ENCODE measurements around the gene UQCC2. TPM values are rescaled to one million over a fixed set of nuclear protein-coding genes. Genes with fewer than 3 reads are reported as not detected.

UQCC2 gene
- total RNA-seq, 5 donors from 2014 or later (not counting 1 experiment from before 2014, with no cell fraction given), result 17.2 to 36.2 (median 32.7) TPM

- Histone ChIP-seq H3K4me3 (ENCODE audit: control insufficient read depth in 1 of 2, extremely low read depth in 1 of 2, low read length in 1 of 2) (no peak overlapping the region), H3K27me3 (replicated peaks in 1 of 2; ENCODE audit: control insufficient read depth in 2 of 2, extremely low read depth in 1 of 2, insufficient read depth in 2 of 2, low read length in 1 of 2) (peaks cover 0 to 23% of the 10 kb centered on the region in 2 experiments), H3K27ac (ENCODE audit: low read length) (no peak overlapping the region), H3K9me3 (no peaks in the 10 kb centered on the region), H3K36me3 (ENCODE audit: control insufficient read depth in 2 of 2, extremely low read depth in 1 of 2, insufficient read depth in 1 of 2, low read length in 1 of 2) (no peaks in the 10 kb centered on the region), H3K4me1 (ENCODE audit: control insufficient read depth in 1 of 2, extremely low read depth in 1 of 2, insufficient read depth in 2 of 2, low read length in 2 of 2) (no peaks in the 10 kb centered on the region)
- ATAC-seq (replicated peaks in 1 of 4), result no peak
- ChIA-PET CTCF (no interaction called here), POLR2A (no interaction called here)
- no peak overlapping the region for H3K4me3 Mint-ChIP-seq
- no peak overlapping the region for H3K27ac Mint-ChIP-seq
- 100% methylated on average over 3 of the region's 8 CpGs for WGBS (ENCODE audit: insufficient coverage)
- H3K36me3 Mint-ChIP-seq, result no peaks in the 10 kb centered on the region
- peaks cover 0 to 4% (median 0%) of the 10 kb centered on the region in 3 donors for H3K4me1 Mint-ChIP-seq
- no peak for DNase-seq
- H3K27me3 Mint-ChIP-seq, result no peaks in the 10 kb centered on the region
- H3K9me3 Mint-ChIP-seq, result no peaks in the 10 kb centered on the region
These were observed 22.2 kb upstream of the UQCC2 start for GRCh38 chr6:33733709-33734007.

GRCh38 chr6:33732817-33733708 lies 21.6 kb upstream of the UQCC2 start:
- no peak overlapping the region for H3K4me3 ChIP-seq (ENCODE audit: control insufficient read depth in 1 of 2, extremely low read depth in 1 of 2, low read length in 1 of 2)
- H3K27me3 Mint-ChIP-seq, result no peaks in the 10 kb centered on the region
- H3K27me3 ChIP-seq (replicated peaks in 1 of 2; ENCODE audit: control insufficient read depth in 2 of 2, extremely low read depth in 1 of 2, insufficient read depth in 2 of 2, low read length in 1 of 2), result peaks cover 0 to 23% of the 10 kb centered on the region in 2 experiments
- no peaks in the 10 kb centered on the region for H3K9me3 ChIP-seq
- 88% methylated on average over 5 of the region's 13 CpGs for WGBS (ENCODE audit: insufficient coverage)
- POLR2A ChIA-PET, result no interaction called here
- CTCF ChIA-PET, result no interaction called here
- no peaks in the 10 kb centered on the region for H3K4me1 ChIP-seq (ENCODE audit: control insufficient read depth in 1 of 2, extremely low read depth in 1 of 2, insufficient read depth in 2 of 2, low read length in 2 of 2)
- peaks cover 0 to 6% (median 0%) of the 10 kb centered on the region in 3 donors for H3K4me1 Mint-ChIP-seq
- no peak for ATAC-seq (replicated peaks in 1 of 4)
- H3K9me3 Mint-ChIP-seq, result no peaks in the 10 kb centered on the region
- H3K27ac Mint-ChIP-seq, result no peak overlapping the region
- no peak overlapping the region for H3K4me3 Mint-ChIP-seq
- H3K36me3 ChIP-seq (ENCODE audit: control insufficient read depth in 2 of 2, extremely low read depth in 1 of 2, insufficient read depth in 1 of 2, low read length in 1 of 2), result no peaks in the 10 kb centered on the region
- no peak overlapping the region for H3K27ac ChIP-seq (ENCODE audit: low read length)
- no peaks in the 10 kb centered on the region for H3K36me3 Mint-ChIP-seq
- DNase-seq, result no peak

- ChIA-PET CTCF (no interaction called here), POLR2A (no interaction called here)
- Histone ChIP-seq H3K36me3 (ENCODE audit: control insufficient read depth in 2 of 2, extremely low read depth in 1 of 2, insufficient read depth in 1 of 2, low read length in 1 of 2) (no peaks in the 10 kb centered on the region), H3K27me3 (replicated peaks in 1 of 2; ENCODE audit: control insufficient read depth in 2 of 2, extremely low read depth in 1 of 2, insufficient read depth in 2 of 2, low read length in 1 of 2) (peaks cover 0 to 23% of the 10 kb centered on the region in 2 experiments), H3K4me1 (ENCODE audit: control insufficient read depth in 1 of 2, extremely low read depth in 1 of 2, insufficient read depth in 2 of 2, low read length in 2 of 2) (no peaks in the 10 kb centered on the region), H3K27ac (ENCODE audit: low read length) (no peak overlapping the region), H3K4me3 (ENCODE audit: control insufficient read depth in 1 of 2, extremely low read depth in 1 of 2, low read length in 1 of 2) (no peak overlapping the region), H3K9me3 (no peaks in the 10 kb centered on the region)
- Mint-ChIP-seq H3K27ac (no peak overlapping the region), H3K4me1 (peaks cover 0 to 6% (median 0%) of the 10 kb centered on the region in 3 donors), H3K27me3 (no peaks in the 10 kb centered on the region), H3K36me3 (no peaks in the 10 kb centered on the region), H3K4me3 (no peak overlapping the region), H3K9me3 (no peaks in the 10 kb centered on the region)
- ATAC-seq (replicated peaks in 1 of 4) (no peak), DNase-seq (no peak)
- whole genome bisulfite sequencing (ENCODE audit: insufficient coverage), result 77% methylated on average over 6 of the region's 6 CpGs
These were observed 20.9 kb upstream of the UQCC2 start for GRCh38 chr6:33732385-33732784.

GRCh38 chr6:33731751-33732282 lies 20.3 kb upstream of the UQCC2 start:
- no peak overlapping the region for H3K27ac Mint-ChIP-seq
- CTCF ChIA-PET, result no interaction called here

DNA sequence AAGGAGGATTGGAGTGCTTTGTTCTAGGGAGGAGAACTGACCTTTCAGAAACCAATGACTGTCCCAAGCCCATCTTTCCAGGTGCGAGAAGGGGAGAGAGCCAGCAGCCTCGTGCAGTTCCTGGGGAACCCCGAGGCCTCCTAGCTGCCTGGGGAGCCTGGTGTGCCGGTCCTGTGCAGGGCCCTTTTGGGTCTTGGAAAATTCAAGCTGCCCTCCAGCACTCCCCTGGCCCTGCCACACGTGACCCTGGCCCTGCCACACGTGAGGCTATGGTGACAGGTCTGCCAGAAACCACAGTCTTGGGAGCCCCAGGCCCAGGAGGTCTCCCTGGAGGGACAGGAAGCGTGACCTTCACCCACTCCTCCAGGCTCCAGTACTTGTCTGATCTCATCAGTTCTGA lies 19.5 kb upstream of the UQCC2 start:
- CTCF ChIA-PET, result no interaction called here
- Mint-ChIP-seq H3K4me1 (peaks cover 0 to 6% (median 0%) of the 10 kb centered on the region in 3 donors), H3K9me3 (no peaks in the 10 kb centered on the region), H3K36me3 (no peaks in the 10 kb centered on the region), H3K27me3 (peaks cover 0 to 2% of the 10 kb centered on the region in 2 donors), H3K27ac (no peak overlapping the region), H3K4me3 (no peak overlapping the region)
- Histone ChIP-seq H3K27ac (ENCODE audit: low read length) (no peak overlapping the region), H3K36me3 (ENCODE audit: control insufficient read depth in 2 of 2, extremely low read depth in 1 of 2, insufficient read depth in 1 of 2, low read length in 1 of 2) (no peaks in the 10 kb centered on the region), H3K4me3 (ENCODE audit: control insufficient read depth in 1 of 2, extremely low read depth in 1 of 2, low read length in 1 of 2) (no peak overlapping the region), H3K27me3 (replicated peaks in 1 of 2; ENCODE audit: control insufficient read depth in 2 of 2, extremely low read depth in 1 of 2, insufficient read depth in 2 of 2, low read length in 1 of 2) (peaks cover 0 to 35% of the 10 kb centered on the region in 2 experiments), H3K9me3 (no peaks in the 10 kb centered on the region), H3K4me1 (ENCODE audit: control insufficient read depth in 1 of 2, extremely low read depth in 1 of 2, insufficient read depth in 2 of 2, low read length in 2 of 2) (no peaks in the 10 kb centered on the region)
- no peak for ATAC-seq (replicated peaks in 1 of 4)
- POLR2A ChIA-PET, result no interaction called here
- DNase-seq, result no peak
- 61% methylated on average over 6 of the region's 7 CpGs for WGBS (ENCODE audit: insufficient coverage)

More at GRCh38 chr6:33731751-33732282, 20.3 kb upstream of the UQCC2 start:
- Mint-ChIP-seq H3K4me3 (no peak overlapping the region), H3K36me3 (no peaks in the 10 kb centered on the region), H3K9me3 (no peaks in the 10 kb centered on the region), H3K27me3 (no peaks in the 10 kb centered on the region), H3K4me1 (peaks cover 0 to 6% (median 0%) of the 10 kb centered on the region in 3 donors)
- DNase-seq, result no peak
- H3K4me1 ChIP-seq (ENCODE audit: control insufficient read depth in 1 of 2, extremely low read depth in 1 of 2, insufficient read depth in 2 of 2, low read length in 2 of 2), result no peaks in the 10 kb centered on the region
- H3K36me3 ChIP-seq (ENCODE audit: control insufficient read depth in 2 of 2, extremely low read depth in 1 of 2, insufficient read depth in 1 of 2, low read length in 1 of 2), result no peaks in the 10 kb centered on the region
- no peaks in the 10 kb centered on the region for H3K9me3 ChIP-seq
- H3K27me3 ChIP-seq (replicated peaks in 1 of 2; ENCODE audit: control insufficient read depth in 2 of 2, extremely low read depth in 1 of 2, insufficient read depth in 2 of 2, low read length in 1 of 2), result peaks cover 0 to 27% of the 10 kb centered on the region in 2 experiments
- no peak overlapping the region for H3K27ac ChIP-seq (ENCODE audit: low read length)
- WGBS (ENCODE audit: insufficient coverage), result 86% methylated on average over 6 of the region's 9 CpGs
- POLR2A ChIA-PET, result no interaction called here
- ATAC-seq (replicated peaks in 1 of 4), result no peak
- no peak overlapping the region for H3K4me3 ChIP-seq (ENCODE audit: control insufficient read depth in 1 of 2, extremely low read depth in 1 of 2, low read length in 1 of 2)

DNA sequence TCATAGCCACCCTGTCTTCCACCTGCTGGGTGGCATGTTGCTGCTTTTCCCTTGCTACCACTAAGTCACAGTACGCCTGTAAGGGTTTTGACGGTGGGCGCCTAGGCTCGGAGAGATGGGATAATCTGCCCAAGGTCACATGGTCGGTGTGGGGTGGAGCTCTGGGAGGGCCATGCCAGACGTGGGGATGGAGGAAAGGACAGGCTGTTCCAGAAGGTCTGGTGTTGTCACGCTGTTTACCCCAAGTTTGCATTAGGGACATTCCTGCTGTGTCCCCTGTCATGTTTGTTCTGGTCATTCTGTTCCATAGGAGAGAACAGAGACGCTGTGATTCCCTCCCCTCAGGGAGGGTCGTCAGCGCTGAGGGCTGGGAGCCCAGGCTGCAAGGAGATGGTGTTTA lies 19.1 kb upstream of the UQCC2 start:
- CTCF ChIA-PET, result interaction anchor here in 1 of 2 donors (0.6 kb wide), 1 partner anchor 141 kb away, joined by 3 read pairs; no protein-coding TSS in a partner anchor
- ATAC-seq (replicated peaks in 1 of 4), result no peak

More for the DNA sequence above, 19.1 kb upstream of the UQCC2 start:
- Mint-ChIP-seq H3K4me1 (peaks cover 0 to 6% (median under 1%) of the 10 kb centered on the region in 3 donors), H3K4me3 (no peak overlapping the region), H3K27me3 (peaks cover 0 to 2% of the 10 kb centered on the region in 2 donors), H3K27ac (no peak overlapping the region), H3K36me3 (no peaks in the 10 kb centered on the region), H3K9me3 (no peaks in the 10 kb centered on the region)
- POLR2A ChIA-PET, result no interaction called here
- Histone ChIP-seq H3K27me3 (replicated peaks in 1 of 2; ENCODE audit: control insufficient read depth in 2 of 2, extremely low read depth in 1 of 2, insufficient read depth in 2 of 2, low read length in 1 of 2) (peaks cover 0 to 35% of the 10 kb centered on the region in 2 experiments), H3K36me3 (ENCODE audit: control insufficient read depth in 2 of 2, extremely low read depth in 1 of 2, insufficient read depth in 1 of 2, low read length in 1 of 2) (no peaks in the 10 kb centered on the region), H3K4me3 (ENCODE audit: control insufficient read depth in 1 of 2, extremely low read depth in 1 of 2, low read length in 1 of 2) (no peak overlapping the region), H3K27ac (ENCODE audit: low read length) (no peak overlapping the region), H3K4me1 (ENCODE audit: control insufficient read depth in 1 of 2, extremely low read depth in 1 of 2, insufficient read depth in 2 of 2, low read length in 2 of 2) (no peaks in the 10 kb centered on the region), H3K9me3 (no peaks in the 10 kb centered on the region)
- no peak for DNase-seq
- 76% methylated on average over 7 of the region's 10 CpGs for WGBS (ENCODE audit: insufficient coverage)
